HUES64 (cell line): ENCODE results near the gene ELL2.

Experiments used
- H3K27ac ChIP-seq: 2 replicates; pipeline ENCODE4 v1.7.0; 2013; ENCODE audit warnings: low read depth, low read length, inconsistent platforms
- H3K27me3 ChIP-seq: 2 replicates; pipeline ENCODE4 v1.6.1; 2013; ENCODE audit warnings: mild to moderate bottlenecking, low read length; ENCODE audit not compliant: insufficient read depth
- H3K36me3 ChIP-seq: 2 replicates; pipeline ENCODE4 v1.6.1; 2013; ENCODE audit warnings: mild to moderate bottlenecking, low read length; ENCODE audit not compliant: insufficient read depth
- H3K4me1 ChIP-seq: 2 replicates; pipeline ENCODE4 v1.6.1; 2013; ENCODE audit warnings: mild to moderate bottlenecking, low read length, moderate library complexity; ENCODE audit not compliant: insufficient read depth
- H3K4me3 ChIP-seq: 2 replicates; pipeline ENCODE4 v1.5.1; 2013; ENCODE audit warnings: mild to moderate bottlenecking, low read length, moderate library complexity
- H3K9ac ChIP-seq: 2 replicates; pipeline ENCODE4 v1.6.1; 2013; ENCODE audit warnings: mild to moderate bottlenecking, low read depth, low read length
- H3K9me3 ChIP-seq: 2 replicates; pipeline ENCODE4 v1.6.1; 2013; ENCODE audit warnings: low read depth, low read length; ENCODE audit not compliant: insufficient read depth
- WGBS: fragments of 150-250, 120-280 bp; methylation state at CpG from one replicate; pipeline ENCODE4 v1.1.7; 2013; ENCODE audit warnings: missing lambda C conversion rate; 5-methylcytosine and 5-hydroxymethylcytosine counted together

Gene ELL2

GRCh38 chr5:95886340-95887044 is 75.2 kb downstream of the ELL2 start:
- 74% methylated on average over 1 of the region's 1 CpG for WGBS
- H3K27me3 ChIP-seq, result no peaks in the 10 kb centered on the region
- no peak overlapping the region for H3K4me3 ChIP-seq
- H3K27ac ChIP-seq, result no peak overlapping the region
- peaks cover 33% of the 10 kb centered on the region for H3K36me3 ChIP-seq
- H3K9me3 ChIP-seq, result no peaks in the 10 kb centered on the region
- no peak overlapping the region for H3K9ac ChIP-seq
- no peaks in the 10 kb centered on the region for H3K4me1 ChIP-seq

- peaks cover 17% of the 10 kb centered on the region for H3K36me3 ChIP-seq
Measured at GRCh38 chr5:95884511-95884910, 77.1 kb downstream of the ELL2 start.

GRCh38 chr5:95884017-95884325 is 77.7 kb downstream of the ELL2 start:
- no peak overlapping the region for H3K9ac ChIP-seq
- 90% methylated on average over 4 of the region's 4 CpGs for WGBS
- no peaks in the 10 kb centered on the region for H3K27me3 ChIP-seq
- H3K27ac ChIP-seq, result no peak overlapping the region
- 0 out of 2 replicates have a peak, but pooled peaks cover 12% of the 10 kb centered on the region for H3K36me3 ChIP-seq
- H3K4me1 ChIP-seq, result no peaks in the 10 kb centered on the region
- no peaks in the 10 kb centered on the region for H3K9me3 ChIP-seq
- H3K4me3 ChIP-seq, result no peak overlapping the region

More at GRCh38 chr5:95884511-95884910, 77.1 kb downstream of the ELL2 start:
- H3K9me3 ChIP-seq, result no peaks in the 10 kb centered on the region
- no peak overlapping the region for H3K27ac ChIP-seq
- no peak overlapping the region for H3K9ac ChIP-seq
- H3K4me3 ChIP-seq, result no peak overlapping the region
- H3K27me3 ChIP-seq, result no peaks in the 10 kb centered on the region
- no peaks in the 10 kb centered on the region for H3K4me1 ChIP-seq
- WGBS, result 100% methylated on average over 1 of the region's 1 CpG

- Histone ChIP-seq H3K9ac (no peak overlapping the region), H3K27ac (no peak overlapping the region), H3K27me3 (no peaks in the 10 kb centered on the region), H3K9me3 (no peaks in the 10 kb centered on the region), H3K4me1 (peaks cover 4% of the 10 kb centered on the region; the same call in 1 of the 2 replicates), H3K36me3 (0 out of 2 replicates have a peak, but pooled peaks cover 7% of the 10 kb centered on the region), H3K4me3 (no peak overlapping the region)
- WGBS, result 92% methylated on average over 4 of the region's 4 CpGs
Measured at GRCh38 chr5:95883185-95884016, 78.2 kb downstream of the ELL2 start.

GRCh38 chr5:95881833-95882232 is 79.8 kb downstream of the ELL2 start:
- Histone ChIP-seq H3K27ac (no peak overlapping the region), H3K9me3 (no peaks in the 10 kb centered on the region), H3K9ac (no peak overlapping the region), H3K4me3 (no peak overlapping the region), H3K4me1 (peaks cover 5% of the 10 kb centered on the region; the same call in 1 of the 2 replicates), H3K36me3 (0 out of 2 replicates have a peak, but pooled peaks cover 4% of the 10 kb centered on the region), H3K27me3 (no peaks in the 10 kb centered on the region)
- WGBS, result 92% methylated on average over 5 of the region's 5 CpGs

- no peaks in the 10 kb centered on the region for H3K9me3 ChIP-seq
- H3K9ac ChIP-seq, result no peak overlapping the region
- 89% methylated on average over 5 of the region's 5 CpGs for WGBS
- H3K4me3 ChIP-seq, result no peak overlapping the region
- H3K36me3 ChIP-seq, result no peaks in the 10 kb centered on the region
- no peaks in the 10 kb centered on the region for H3K27me3 ChIP-seq
- peaks cover 5% of the 10 kb centered on the region; the same call in 1 of the 2 replicates for H3K4me1 ChIP-seq
- no peak overlapping the region for H3K27ac ChIP-seq
Measured at GRCh38 chr5:95880081-95880926, 81.3 kb downstream of the ELL2 start.

- Histone ChIP-seq H3K9me3 (no peaks in the 10 kb centered on the region), H3K4me3 (no peak overlapping the region), H3K27me3 (no peaks in the 10 kb centered on the region), H3K4me1 (peaks cover 5% of the 10 kb centered on the region; the same call in 1 of the 2 replicates), H3K36me3 (no peaks in the 10 kb centered on the region), H3K27ac (no peak overlapping the region), H3K9ac (no peak overlapping the region)
- 91% methylated on average over 5 of the region's 5 CpGs for WGBS
Measured at GRCh38 chr5:95879661-95880060, 82.0 kb downstream of the ELL2 start.

GRCh38 chr5:95878417-95879323 is 83.0 kb downstream of the ELL2 start:
- H3K36me3 ChIP-seq, result no peaks in the 10 kb centered on the region
- no peak overlapping the region for H3K27ac ChIP-seq
- no peak overlapping the region for H3K4me3 ChIP-seq
- peaks cover 5% of the 10 kb centered on the region; the same call in 1 of the 2 replicates for H3K4me1 ChIP-seq
- 89% methylated on average over 8 of the region's 8 CpGs for WGBS
- H3K9me3 ChIP-seq, result no peaks in the 10 kb centered on the region
- H3K27me3 ChIP-seq, result no peaks in the 10 kb centered on the region
- no peak overlapping the region for H3K9ac ChIP-seq

- no peaks in the 10 kb centered on the region for H3K36me3 ChIP-seq
- peaks cover 5% of the 10 kb centered on the region; the same call in 1 of the 2 replicates for H3K4me1 ChIP-seq
- no peaks in the 10 kb centered on the region for H3K9me3 ChIP-seq
- no peak overlapping the region for H3K4me3 ChIP-seq
- H3K27me3 ChIP-seq, result no peaks in the 10 kb centered on the region
- H3K9ac ChIP-seq, result no peak overlapping the region
- 90% methylated on average over 2 of the region's 2 CpGs for WGBS
- no peak overlapping the region for H3K27ac ChIP-seq
Measured at GRCh38 chr5:95876782-95877181, 84.9 kb downstream of the ELL2 start.

GRCh38 chr5:95874246-95874645 is 87.4 kb downstream of the ELL2 start:
- H3K4me1 ChIP-seq, result peaks cover 5% of the 10 kb centered on the region; the same call in 1 of the 2 replicates
- no peak overlapping the region for H3K9ac ChIP-seq
- no peaks in the 10 kb centered on the region for H3K27me3 ChIP-seq
- H3K27ac ChIP-seq, result no peak overlapping the region
- no peaks in the 10 kb centered on the region for H3K9me3 ChIP-seq
- 90% methylated on average over 3 of the region's 3 CpGs for WGBS
- no peak overlapping the region for H3K4me3 ChIP-seq
- H3K36me3 ChIP-seq, result no peaks in the 10 kb centered on the region
